ENCODE measurements around the gene XYLT1. TPM values are rescaled to one million over a fixed set of nuclear protein-coding genes. Genes with fewer than 3 reads are reported as not detected.
A peak's percentile ranks its signal among the peaks of the same experiment; 100 is the strongest.

The XYLT1 gene
- total RNA-seq, 1 experiment from 2014 or later: 25.0 TPM

DNA sequence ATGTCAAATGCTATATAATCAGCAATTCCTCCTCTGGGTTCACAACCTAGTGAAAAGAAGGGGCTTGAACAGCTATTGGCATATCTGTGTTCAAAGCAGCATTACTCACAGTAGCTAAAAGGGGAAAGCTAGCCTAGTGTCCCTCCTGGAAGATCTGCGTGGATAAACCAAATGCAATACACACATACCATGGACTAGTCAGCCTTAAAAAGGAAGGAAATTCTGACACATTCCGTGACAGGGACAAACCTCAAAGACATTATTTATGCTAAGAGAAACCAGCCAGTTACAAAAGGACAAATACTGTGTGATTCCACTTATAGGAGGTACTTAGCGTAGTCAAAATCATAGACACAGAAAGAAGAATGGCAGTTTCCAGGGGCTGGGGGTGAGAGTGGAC is 90.1 kb downstream of the XYLT1 start (continued):
- TF ChIP-seq, protein P1, sequence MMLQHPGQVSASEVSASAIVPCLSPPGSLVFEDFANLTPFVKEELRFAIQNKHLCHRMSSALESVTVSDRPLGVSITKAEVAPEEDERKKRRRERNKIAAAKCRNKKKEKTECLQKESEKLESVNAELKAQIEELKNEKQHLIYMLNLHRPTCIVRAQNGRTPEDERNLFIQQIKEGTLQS (CRISPR knock-in tag; conservative IDR thresholded peaks at IDR 0.05): no peak
- no peak for TF ChIP-seq ZNF263 (CRISPR knock-in tag; IDR thresholded peaks at IDR 0.05; ENCODE audit: low read depth)

DNA sequence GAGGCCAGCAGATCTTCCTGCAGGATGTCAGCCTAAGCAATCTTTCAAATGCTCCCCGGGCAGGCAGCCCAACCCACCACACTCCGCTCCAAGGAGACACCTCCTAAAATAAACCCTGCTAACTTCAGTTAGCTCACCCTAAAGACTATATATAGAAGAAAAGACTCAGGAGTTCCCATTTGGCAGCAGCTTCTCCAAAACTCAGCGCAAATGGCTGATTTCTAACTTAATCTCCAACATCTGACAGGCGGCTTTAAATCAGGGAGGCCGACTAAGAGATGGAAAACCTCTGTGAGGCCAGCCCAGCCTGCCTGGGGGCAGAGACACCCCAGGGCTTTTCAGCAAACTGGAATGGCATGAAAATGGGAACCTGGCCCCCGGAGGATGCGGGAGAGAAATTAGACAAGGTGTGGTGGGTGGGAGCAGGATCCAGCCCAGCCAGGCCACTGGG is 91.6 kb downstream of the XYLT1 start:
- no peaks in the 10 kb centered on the region for H3K36me3 Mint-ChIP-seq
- no peaks in the 10 kb centered on the region for H3K9me3 Mint-ChIP-seq
- DNase-seq (ENCODE audit: low spot score): no peak
- ChIA-PET CTCF (interaction anchor here (0.6 to 2.0 kb wide), 5 partner anchors 11 to 1236 kb away, joined by 3 to 5 read pairs (median 3); no protein-coding TSS in a partner anchor), POLR2A (no interaction called here)
- TF ChIP-seq ZNF232 (CRISPR knock-in tag; IDR thresholded peaks at IDR 0.05): no peak
- TF ChIP-seq, protein P2, sequence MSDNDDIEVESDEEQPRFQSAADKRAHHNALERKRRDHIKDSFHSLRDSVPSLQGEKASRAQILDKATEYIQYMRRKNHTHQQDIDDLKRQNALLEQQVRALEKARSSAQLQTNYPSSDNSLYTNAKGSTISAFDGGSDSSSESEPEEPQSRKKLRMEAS (CRISPR knock-in tag; IDR thresholded peaks at IDR 0.05): no peak
- TF ChIP-seq ZNF121 (CRISPR knock-in tag; IDR thresholded peaks at IDR 0.05): no peak
- TF ChIP-seq CREB1 (CRISPR knock-in tag; IDR thresholded peaks at IDR 0.05): no peak
- TF ChIP-seq, protein P3, sequence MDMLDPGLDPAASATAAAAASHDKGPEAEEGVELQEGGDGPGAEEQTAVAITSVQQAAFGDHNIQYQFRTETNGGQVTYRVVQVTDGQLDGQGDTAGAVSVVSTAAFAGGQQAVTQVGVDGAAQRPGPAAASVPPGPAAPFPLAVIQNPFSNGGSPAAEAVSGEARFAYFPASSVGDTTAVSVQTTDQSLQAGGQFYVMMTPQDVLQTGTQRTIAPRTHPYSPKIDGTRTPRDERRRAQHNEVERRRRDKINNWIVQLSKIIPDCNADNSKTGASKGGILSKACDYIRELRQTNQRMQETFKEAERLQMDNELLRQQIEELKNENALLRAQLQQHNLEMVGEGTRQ (CRISPR knock-in tag; IDR thresholded peaks at IDR 0.05): no peak
- no peak for TF ChIP-seq ZNF416 (CRISPR knock-in tag; IDR thresholded peaks at IDR 0.05)
- TF ChIP-seq, protein P4, sequence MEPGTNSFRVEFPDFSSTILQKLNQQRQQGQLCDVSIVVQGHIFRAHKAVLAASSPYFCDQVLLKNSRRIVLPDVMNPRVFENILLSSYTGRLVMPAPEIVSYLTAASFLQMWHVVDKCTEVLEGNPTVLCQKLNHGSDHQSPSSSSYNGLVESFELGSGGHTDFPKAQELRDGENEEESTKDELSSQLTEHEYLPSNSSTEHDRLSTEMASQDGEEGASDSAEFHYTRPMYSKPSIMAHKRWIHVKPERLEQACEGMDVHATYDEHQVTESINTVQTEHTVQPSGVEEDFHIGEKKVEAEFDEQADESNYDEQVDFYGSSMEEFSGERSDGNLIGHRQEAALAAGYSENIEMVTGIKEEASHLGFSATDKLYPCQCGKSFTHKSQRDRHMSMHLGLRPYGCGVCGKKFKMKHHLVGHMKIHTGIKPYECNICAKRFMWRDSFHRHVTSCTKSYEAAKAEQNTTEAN (CRISPR knock-in tag; IDR thresholded peaks at IDR 0.05): no peak
- no peak for TF ChIP-seq IRF2 (CRISPR knock-in tag; IDR thresholded peaks at IDR 0.05; ENCODE audit: borderline replicate concordance, low read depth)
- TF ChIP-seq ZNF317 (CRISPR knock-in tag; IDR thresholded peaks at IDR 0.05; ENCODE audit: borderline replicate concordance, low read depth): no peak
- H3K4me3 Mint-ChIP-seq: no peak overlapping the region
- H3K4me1 Mint-ChIP-seq: peaks cover 70% of the 10 kb centered on the region
- H3K27me3 Mint-ChIP-seq (ENCODE audit: low read depth): no peaks in the 10 kb centered on the region
- H3K27ac Mint-ChIP-seq: peak overlapping the region; percentile 62
- peak; percentile 20 for ATAC-seq

DNA sequence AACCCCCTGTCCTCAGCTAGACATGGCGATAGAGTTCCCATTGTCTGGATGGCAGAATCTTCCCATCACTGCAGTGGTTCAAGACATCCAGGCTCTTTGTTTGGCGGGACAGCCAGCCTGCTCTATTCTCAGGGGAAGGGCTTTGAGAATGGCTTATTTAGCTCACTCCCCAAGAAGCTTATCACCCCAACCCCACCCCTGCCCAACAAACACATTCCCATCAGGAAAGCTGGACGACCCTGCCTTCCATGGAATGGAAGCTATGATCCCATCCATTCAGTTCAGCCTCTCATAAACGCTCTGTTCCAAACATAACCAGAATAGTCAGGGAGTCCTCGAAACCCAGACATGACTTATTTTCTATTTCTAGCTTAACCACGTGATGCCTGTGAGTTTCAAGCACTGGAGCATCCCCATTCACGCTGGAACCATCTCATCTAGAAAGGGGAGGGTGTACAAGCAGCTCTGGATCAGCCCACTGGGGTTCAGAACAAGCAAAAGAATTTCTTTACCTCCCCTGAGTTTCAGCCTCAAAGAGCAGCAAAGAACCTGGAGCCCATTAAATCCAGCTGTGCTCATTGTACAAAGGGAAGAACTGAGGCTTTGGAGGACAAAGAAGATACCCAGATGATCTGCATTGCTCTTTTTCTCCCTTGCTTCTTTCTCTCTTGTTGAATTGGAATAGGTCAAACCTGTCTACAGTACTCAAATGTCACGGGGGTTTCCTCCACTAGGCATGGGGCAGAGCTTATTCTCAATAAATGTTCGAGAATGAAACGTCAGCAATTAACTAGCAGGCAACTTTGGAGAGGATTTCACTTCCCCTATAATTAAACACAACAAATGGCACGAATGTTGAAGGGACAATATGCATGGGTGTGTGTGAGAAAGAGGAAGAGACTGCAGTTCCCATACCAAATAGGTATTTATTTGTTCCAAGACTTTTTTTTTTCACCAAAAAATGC is 93.1 kb downstream of the XYLT1 start:
- TF ChIP-seq, protein P5, sequence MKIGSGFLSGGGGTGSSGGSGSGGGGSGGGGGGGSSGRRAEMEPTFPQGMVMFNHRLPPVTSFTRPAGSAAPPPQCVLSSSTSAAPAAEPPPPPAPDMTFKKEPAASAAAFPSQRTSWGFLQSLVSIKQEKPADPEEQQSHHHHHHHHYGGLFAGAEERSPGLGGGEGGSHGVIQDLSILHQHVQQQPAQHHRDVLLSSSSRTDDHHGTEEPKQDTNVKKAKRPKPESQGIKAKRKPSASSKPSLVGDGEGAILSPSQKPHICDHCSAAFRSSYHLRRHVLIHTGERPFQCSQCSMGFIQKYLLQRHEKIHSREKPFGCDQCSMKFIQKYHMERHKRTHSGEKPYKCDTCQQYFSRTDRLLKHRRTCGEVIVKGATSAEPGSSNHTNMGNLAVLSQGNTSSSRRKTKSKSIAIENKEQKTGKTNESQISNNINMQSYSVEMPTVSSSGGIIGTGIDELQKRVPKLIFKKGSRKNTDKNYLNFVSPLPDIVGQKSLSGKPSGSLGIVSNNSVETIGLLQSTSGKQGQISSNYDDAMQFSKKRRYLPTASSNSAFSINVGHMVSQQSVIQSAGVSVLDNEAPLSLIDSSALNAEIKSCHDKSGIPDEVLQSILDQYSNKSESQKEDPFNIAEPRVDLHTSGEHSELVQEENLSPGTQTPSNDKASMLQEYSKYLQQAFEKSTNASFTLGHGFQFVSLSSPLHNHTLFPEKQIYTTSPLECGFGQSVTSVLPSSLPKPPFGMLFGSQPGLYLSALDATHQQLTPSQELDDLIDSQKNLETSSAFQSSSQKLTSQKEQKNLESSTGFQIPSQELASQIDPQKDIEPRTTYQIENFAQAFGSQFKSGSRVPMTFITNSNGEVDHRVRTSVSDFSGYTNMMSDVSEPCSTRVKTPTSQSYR (CRISPR knock-in tag; IDR thresholded peaks at IDR 0.05): no peak
- TF ChIP-seq, protein P3 (CRISPR knock-in tag; IDR thresholded peaks at IDR 0.05): 0 out of 2 replicates have a peak, but pooled peaks have one; percentile 18
- DNase-seq (ENCODE audit: low spot score) (no peak), ATAC-seq (no peak; the same call in 1 of the 2 replicates)
- Mint-ChIP-seq H3K4me1 (peaks cover 62% of the 10 kb centered on the region), H3K36me3 (no peaks in the 10 kb centered on the region), H3K9me3 (no peaks in the 10 kb centered on the region), H3K27me3 (ENCODE audit: low read depth) (no peaks in the 10 kb centered on the region), H3K27ac (peak overlapping the region; percentile 91), H3K4me3 (no peak overlapping the region)
- ChIA-PET POLR2A (interaction anchor here (0.7 kb wide), 1 partner anchor 150 kb away, joined by 3 read pairs; no protein-coding TSS in a partner anchor), CTCF (interaction anchor here (0.8 to 2.0 kb wide), 4 partner anchors 9 to 496 kb away, joined by 3 to 6 read pairs (median 4); no protein-coding TSS in a partner anchor)
